H9 (cell line): ENCODE results near the gene ROPN1. TPM values are rescaled to one million over a fixed set of nuclear protein-coding genes. Genes with fewer than 3 reads are reported as not detected.

Experiments
- DNase-seq: peaks from one replicate; pipeline ENCODE4 v3.0.0-alpha.2; 2017
- H2AFZ ChIP-seq: one replicate; pipeline ENCODE4 v1.6.1; 2013; ENCODE audit warnings: mild to moderate bottlenecking, low read length, control low read depth, moderate library complexity
- H2AK5ac ChIP-seq: 2 replicates; pipeline ENCODE4 v1.6.1; 2013; ENCODE audit warnings: low read length, control low read depth, mixed read lengths; ENCODE audit not compliant: insufficient read length
- H2BK120ac ChIP-seq: one replicate; pipeline ENCODE4 v1.6.1; 2013; ENCODE audit warnings: low read depth, mild to moderate bottlenecking, low read length, control low read depth, inconsistent platforms; ENCODE audit not compliant: poor library complexity, severe bottlenecking
- H2BK12ac ChIP-seq: 2 replicates; pipeline ENCODE4 v1.6.1; 2013; ENCODE audit warnings: low read length, control low read depth, mixed read lengths, low read depth; ENCODE audit not compliant: insufficient read length
- H2BK15ac ChIP-seq: 2 replicates; pipeline ENCODE4 v1.6.1; 2013; ENCODE audit warnings: low read depth, low read length, control low read depth
- H2BK20ac ChIP-seq: one replicate; pipeline ENCODE4 v1.6.1; 2013; ENCODE audit warnings: low read depth, mild to moderate bottlenecking, low read length, control low read depth, inconsistent platforms; ENCODE audit not compliant: poor library complexity, severe bottlenecking
- H2BK5ac ChIP-seq: 2 replicates; pipeline ENCODE4 v1.6.1; 2013; ENCODE audit warnings: low read length, control low read depth, mixed read lengths; ENCODE audit not compliant: insufficient read length
- H3K14ac ChIP-seq: 2 replicates; pipeline ENCODE4 v1.6.1; 2013; ENCODE audit warnings: low read length, control low read depth; ENCODE audit not compliant: insufficient read depth
- H3K18ac ChIP-seq: 2 replicates; pipeline ENCODE4 v1.6.1; 2013; ENCODE audit warnings: low read depth, mild to moderate bottlenecking, mixed read lengths, low read length, control low read depth; ENCODE audit not compliant: insufficient read length
- H3K23ac ChIP-seq: 2 replicates; pipeline ENCODE4 v1.6.1; 2013; ENCODE audit warnings: low read length, control low read depth, mixed read lengths, low read depth; ENCODE audit not compliant: insufficient read length
- H3K23me2 ChIP-seq: 2 replicates; pipeline ENCODE4 v1.6.1; 2013; ENCODE audit warnings: low read depth, mild to moderate bottlenecking, mixed read lengths, low read length, control low read depth; ENCODE audit not compliant: insufficient read length, poor library complexity, severe bottlenecking
- H3K27ac ChIP-seq: 2 replicates; pipeline ENCODE4 v1.5.1; 2013; ENCODE audit warnings: low read length, control low read depth, mixed read lengths, low read depth; ENCODE audit not compliant: insufficient read length
- H3K27me3 ChIP-seq: 2 replicates; pipeline ENCODE4 v1.6.1; 2013; ENCODE audit warnings: low read length, control low read depth, inconsistent platforms; ENCODE audit not compliant: insufficient read depth
- H3K4ac ChIP-seq: 2 replicates; pipeline ENCODE4 v1.6.1; 2013; ENCODE audit warnings: low read depth, mild to moderate bottlenecking, control low read depth, inconsistent platforms, low read length, moderate library complexity
- H3K4me1 ChIP-seq: 2 replicates; pipeline ENCODE4 v1.6.1; 2013; ENCODE audit warnings: low read length, control low read depth, inconsistent platforms; ENCODE audit not compliant: insufficient read depth
- H3K4me2 ChIP-seq: 2 replicates; pipeline ENCODE4 v1.6.1; 2013; ENCODE audit warnings: low read length, control low read depth, mixed read lengths; ENCODE audit not compliant: insufficient read length, insufficient read depth
- H3K56ac ChIP-seq: 2 replicates; pipeline ENCODE4 v1.6.1; 2013; ENCODE audit warnings: low read depth, mild to moderate bottlenecking, mixed read lengths, low read length, control low read depth; ENCODE audit not compliant: insufficient read length
- H3K79me1 ChIP-seq: 2 replicates; pipeline ENCODE4 v1.6.1; 2013; ENCODE audit warnings: low read depth, mild to moderate bottlenecking, moderate library complexity, low read length, control low read depth, inconsistent platforms; ENCODE audit not compliant: insufficient read depth, poor library complexity, severe bottlenecking
- H3K79me2 ChIP-seq: 2 replicates; pipeline ENCODE4 v1.6.1; 2013; ENCODE audit warnings: low read length, control low read depth, inconsistent platforms; ENCODE audit not compliant: insufficient read depth
- H3K9ac ChIP-seq: 2 replicates; pipeline ENCODE4 v1.6.1; 2013; ENCODE audit warnings: low read length, control low read depth, mixed read lengths; ENCODE audit not compliant: insufficient read length; ENCODE audit errors: extremely low read depth
- H3K9me3 ChIP-seq: one replicate; pipeline ENCODE4 v1.6.1; 2013; ENCODE audit warnings: low read depth, low read length, inconsistent platforms; ENCODE audit not compliant: control insufficient read depth
- H3T11ph ChIP-seq: one replicate; pipeline ENCODE4 v1.6.1; 2013; ENCODE audit warnings: mild to moderate bottlenecking, low read length, control low read depth, inconsistent platforms
- H4K20me1 ChIP-seq: one replicate; pipeline ENCODE4 v1.6.1; 2013; ENCODE audit not compliant: control insufficient read depth, insufficient read length, insufficient read depth
- H4K5ac ChIP-seq: 2 replicates; pipeline ENCODE4 v1.6.1; 2013; ENCODE audit warnings: low read depth, mild to moderate bottlenecking, mixed read lengths, low read length, control low read depth; ENCODE audit not compliant: insufficient read length
- H4K8ac ChIP-seq: replicated peaks from 2 replicates; pipeline ENCODE4 v1.6.1; 2013; ENCODE audit warnings: low read length, control low read depth, mixed read lengths, low read depth; ENCODE audit not compliant: insufficient read length
- H4K91ac ChIP-seq: 2 replicates; pipeline ENCODE4 v1.6.1; 2013; ENCODE audit warnings: low read depth, mild to moderate bottlenecking, moderate library complexity, mixed read lengths, low read length, control low read depth; ENCODE audit not compliant: insufficient read length
- H3K27ac Mint-ChIP-seq, 3 experiments: 2 replicates in 2 of 3; 3 replicates in 1 of 3; pipeline ENCODE4 v1.8.0; 2020 to 2021; ENCODE audit warnings: mixed read lengths in 3 of 3, mild to moderate bottlenecking in 1 of 3, moderate library complexity in 1 of 3
- H3K27me3 Mint-ChIP-seq: 2 replicates; pipeline ENCODE4 v1.8.0; 2021; ENCODE audit warnings: low read depth, mild to moderate bottlenecking, moderate library complexity, mixed read lengths
- H3K36me3 Mint-ChIP-seq, 3 experiments: 2 replicates in 2 of 3; 3 replicates in 1 of 3; pipeline ENCODE4 v1.8.0; 2020 to 2021; ENCODE audit warnings: low read depth in 3 of 3, mixed read lengths in 3 of 3; ENCODE audit not compliant: insufficient read depth in 1 of 3
- H3K4me1 Mint-ChIP-seq, 2 experiments: 2 replicates each; pipeline ENCODE4 v1.8.0; 2020; ENCODE audit warnings: mixed read lengths in 2 of 2
- H3K4me3 Mint-ChIP-seq, 2 experiments: 2 replicates in 1 of 2; 3 replicates in 1 of 2; pipeline ENCODE4 v1.8.0; 2020 to 2021; ENCODE audit warnings: mild to moderate bottlenecking in 2 of 2, mixed read lengths in 2 of 2, moderate library complexity in 1 of 2
- H3K9me3 Mint-ChIP-seq, 2 experiments: 2 replicates in 1 of 2; 3 replicates in 1 of 2; pipeline ENCODE4 v1.8.0; 2020; ENCODE audit warnings: mild to moderate bottlenecking in 2 of 2, mixed read lengths in 2 of 2, moderate library complexity in 1 of 2
- WGBS: extraction: QIAGEN DNeasy Blood & Tissue Kit; methylation state at CpG from one replicate; pipeline ENCODE4 v1.1.7; 2013; ENCODE audit warnings: missing lambda C conversion rate, low lambda C conversion rate, mixed read lengths; ENCODE audit not compliant: insufficient read length; ENCODE audit errors: extremely low coverage; 5-methylcytosine and 5-hydroxymethylcytosine counted together
- total RNA-seq: library from RNA; stranded (reverse); gene quantifications from 2 replicates; pipeline ENCODE4 v1.2.1, GENCODE V29; 2021
- TF ChIP-seq, protein P1 (sequence below): fragments of 200-600 bp; sonication (generic); conservative IDR thresholded peaks from 3 replicates; pipeline ENCODE4 v1.8.0; 2021; ENCODE audit warnings: antibody characterized with exemption, mild to moderate bottlenecking

The ROPN1 gene
- total RNA-seq, 1 experiment from 2014 or later, result not detected

DNA sequence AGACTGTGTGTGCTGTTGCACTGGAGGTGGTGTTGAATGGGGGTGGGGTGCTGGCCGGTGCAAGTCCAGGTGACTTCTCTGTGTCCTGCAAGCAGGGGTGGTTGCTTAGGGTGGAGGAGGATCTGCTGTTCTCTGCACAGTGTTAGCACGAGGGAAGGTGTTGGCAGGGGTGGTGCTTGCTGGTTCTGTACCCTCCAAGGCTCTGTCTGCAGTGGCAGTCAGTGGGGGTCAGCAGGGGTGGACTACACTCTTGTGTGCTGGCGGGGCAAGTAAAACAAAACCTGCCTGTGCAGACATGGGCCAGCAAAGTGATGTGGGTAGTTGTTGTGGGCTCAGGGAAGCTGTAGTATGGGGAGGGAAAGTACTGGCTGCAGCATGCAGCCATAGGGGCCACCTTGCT is 5.5 kb downstream of the ROPN1 start:
- no peak overlapping the region for H3K4me2 ChIP-seq
- H2BK12ac ChIP-seq, result no peak overlapping the region
- H4K91ac ChIP-seq, result no peak overlapping the region
- no peak overlapping the region for H3K23ac ChIP-seq
- H3K4me1 ChIP-seq, result no peaks in the 10 kb centered on the region
- no peaks in the 10 kb centered on the region for H3K79me1 ChIP-seq
- H2BK120ac ChIP-seq, result no peak overlapping the region
- Mint-ChIP-seq H3K27ac (peak overlapping the region in 1 of 3 experiments; percentile 48; a peak in 1 of 7 replicates), H3K4me1 (peaks cover 3 to 10% of the 10 kb centered on the region in 2 experiments; a peak in 3 of 4 replicates), H3K27me3 (peaks cover 63% of the 10 kb centered on the region), H3K36me3 (no peaks in the 10 kb centered on the region), H3K4me3 (no peak overlapping the region), H3K9me3 (no peaks in the 10 kb centered on the region)
- TF ChIP-seq, protein P1, sequence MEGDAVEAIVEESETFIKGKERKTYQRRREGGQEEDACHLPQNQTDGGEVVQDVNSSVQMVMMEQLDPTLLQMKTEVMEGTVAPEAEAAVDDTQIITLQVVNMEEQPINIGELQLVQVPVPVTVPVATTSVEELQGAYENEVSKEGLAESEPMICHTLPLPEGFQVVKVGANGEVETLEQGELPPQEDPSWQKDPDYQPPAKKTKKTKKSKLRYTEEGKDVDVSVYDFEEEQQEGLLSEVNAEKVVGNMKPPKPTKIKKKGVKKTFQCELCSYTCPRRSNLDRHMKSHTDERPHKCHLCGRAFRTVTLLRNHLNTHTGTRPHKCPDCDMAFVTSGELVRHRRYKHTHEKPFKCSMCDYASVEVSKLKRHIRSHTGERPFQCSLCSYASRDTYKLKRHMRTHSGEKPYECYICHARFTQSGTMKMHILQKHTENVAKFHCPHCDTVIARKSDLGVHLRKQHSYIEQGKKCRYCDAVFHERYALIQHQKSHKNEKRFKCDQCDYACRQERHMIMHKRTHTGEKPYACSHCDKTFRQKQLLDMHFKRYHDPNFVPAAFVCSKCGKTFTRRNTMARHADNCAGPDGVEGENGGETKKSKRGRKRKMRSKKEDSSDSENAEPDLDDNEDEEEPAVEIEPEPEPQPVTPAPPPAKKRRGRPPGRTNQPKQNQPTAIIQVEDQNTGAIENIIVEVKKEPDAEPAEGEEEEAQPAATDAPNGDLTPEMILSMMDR, result no peak
- H3K79me2 ChIP-seq, result no peaks in the 10 kb centered on the region
- H3K9me3 ChIP-seq, result no peaks in the 10 kb centered on the region
- H2BK5ac ChIP-seq, result no peak overlapping the region
- no peak overlapping the region for H3K9ac ChIP-seq
- WGBS, result no CpG with 5 or more reads among the region's 3 CpGs
- no peak overlapping the region for H3T11ph ChIP-seq
- no peak overlapping the region for H3K27ac ChIP-seq
- H2BK15ac ChIP-seq, result no peak overlapping the region
- H3K4ac ChIP-seq, result no peak overlapping the region
- no peak overlapping the region for H2AFZ ChIP-seq
- peak; percentile 27 for DNase-seq
- no peak overlapping the region for H3K14ac ChIP-seq
- no peaks in the 10 kb centered on the region for H4K20me1 ChIP-seq
- peaks cover 14% of the 10 kb centered on the region; the same call in 1 of the 2 replicates for H3K27me3 ChIP-seq
- H4K5ac ChIP-seq, result no peak overlapping the region
- no peak overlapping the region for H3K56ac ChIP-seq
- no peaks in the 10 kb centered on the region for H3K23me2 ChIP-seq
- H3K18ac ChIP-seq, result no peak overlapping the region
- no peak overlapping the region for H4K8ac ChIP-seq
- H2BK20ac ChIP-seq, result no peak overlapping the region
- no peak overlapping the region for H2AK5ac ChIP-seq
